ENCODE data around the gene ENPP7. TPM values are rescaled to one million over a fixed set of nuclear protein-coding genes. Genes with fewer than 3 reads are reported as not detected.

The ENPP7 gene
- total RNA-seq, 1 donor from 2014 or later = 0.18 TPM

GRCh38 chr17:79755591-79755990 is 24.8 kb downstream of the ENPP7 start:
- DNase-seq (peak; percentile 26), ATAC-seq (no peak)
- intact Hi-C loops (cut with DNase I) = no loop called here
- no peaks in the 10 kb centered on the region for H3K36me3 ChIP-seq
- H3K27me3 ChIP-seq (ENCODE audit: low read depth) = peaks cover 26% of the 10 kb centered on the region
- no peak overlapping the region for H3K27ac ChIP-seq
- H3K9me3 ChIP-seq = no peaks in the 10 kb centered on the region
- TF ChIP-seq CTCF (IDR thresholded peaks at IDR 0.05) = no peak
- H3K4me3 ChIP-seq = no peak overlapping the region
- no peaks in the 10 kb centered on the region for H3K4me1 ChIP-seq

GRCh38 chr17:79757140-79757745 is 26.5 kb downstream of the ENPP7 start:
- H3K27me3 ChIP-seq (ENCODE audit: low read depth) = peaks cover 9% of the 10 kb centered on the region
- no peak for TF ChIP-seq CTCF (IDR thresholded peaks at IDR 0.05)
- intact Hi-C loops (cut with DNase I) = no loop called here

GRCh38 chr17:79758271-79758670 is 27.5 kb downstream of the ENPP7 start:
- H3K36me3 ChIP-seq = no peaks in the 10 kb centered on the region
- no peaks in the 10 kb centered on the region for H3K9me3 ChIP-seq
- no peak overlapping the region for H3K27ac ChIP-seq
- H3K27me3 ChIP-seq (ENCODE audit: low read depth) = peaks cover 7% of the 10 kb centered on the region
- intact Hi-C loops (cut with DNase I) = no loop called here
- TF ChIP-seq CTCF (IDR thresholded peaks at IDR 0.05) = no peak
- ATAC-seq (no peak), DNase-seq (peak; percentile 1)
- H3K4me3 ChIP-seq = no peak overlapping the region
- H3K4me1 ChIP-seq = no peaks in the 10 kb centered on the region

More at GRCh38 chr17:79757140-79757745, 26.5 kb downstream of the ENPP7 start:
- Histone ChIP-seq H3K36me3 (no peaks in the 10 kb centered on the region), H3K4me1 (no peaks in the 10 kb centered on the region), H3K9me3 (no peaks in the 10 kb centered on the region), H3K27ac (no peak overlapping the region), H3K4me3 (no peak overlapping the region)
- ATAC-seq = no peak
- peak; percentile 30 for DNase-seq

- Histone ChIP-seq H3K27me3 (ENCODE audit: low read depth) (no peaks in the 10 kb centered on the region), H3K36me3 (no peaks in the 10 kb centered on the region), H3K27ac (no peak overlapping the region), H3K4me3 (no peak overlapping the region), H3K4me1 (no peaks in the 10 kb centered on the region), H3K9me3 (no peaks in the 10 kb centered on the region)
- ATAC-seq = no peak
- DNase-seq = peak; percentile 19
- TF ChIP-seq CTCF (IDR thresholded peaks at IDR 0.05) = no peak
- intact Hi-C loops (cut with DNase I) = no loop called here
Measured at GRCh38 chr17:79760197-79760906, 29.6 kb downstream of the ENPP7 start.

- ATAC-seq (no peak), DNase-seq (peak; percentile 19)
- Histone ChIP-seq H3K27ac (no peak overlapping the region), H3K4me3 (no peak overlapping the region), H3K9me3 (no peaks in the 10 kb centered on the region), H3K27me3 (ENCODE audit: low read depth) (no peaks in the 10 kb centered on the region), H3K4me1 (no peaks in the 10 kb centered on the region), H3K36me3 (no peaks in the 10 kb centered on the region)
- TF ChIP-seq CTCF (IDR thresholded peaks at IDR 0.05) = no peak
- intact Hi-C loops (cut with DNase I) = no loop called here
Measured at GRCh38 chr17:79761894-79762589, 31.3 kb downstream of the ENPP7 start.

Data from lower lobe of right lung (tissue), 2 donors.